ENCODE data around the gene SGTA.

Gene SGTA

GRCh38 chr19:2810141-2811091, 27.3 kb upstream of the SGTA start:
- DNase-seq (ENCODE audit: low spot score): no peak

- DNase-seq (ENCODE audit: low spot score): no peak
Observed at GRCh38 chr19:2809387-2810140, 26.5 kb upstream of the SGTA start.

GRCh38 chr19:2808129-2808941, 25.3 kb upstream of the SGTA start:
- no peak for DNase-seq (ENCODE audit: low spot score)

GRCh38 chr19:2807379-2808128, 24.5 kb upstream of the SGTA start:
- DNase-seq (ENCODE audit: low spot score): no peak

- DNase-seq (ENCODE audit: low spot score): no peak
Observed at GRCh38 chr19:2806736-2807378, 23.8 kb upstream of the SGTA start.

- DNase-seq (ENCODE audit: low spot score): peak; percentile 24
Observed at GRCh38 chr19:2805991-2806649, 23.0 kb upstream of the SGTA start.

GRCh38 chr19:2805261-2805900, 22.3 kb upstream of the SGTA start:
- DNase-seq (ENCODE audit: low spot score): peak; percentile 17

- DNase-seq (ENCODE audit: low spot score): peak; percentile 24
Observed at GRCh38 chr19:2804156-2805004, 21.3 kb upstream of the SGTA start.

- DNase-seq (ENCODE audit: low spot score): peak; percentile 23
Observed at GRCh38 chr19:2803486-2804155, 20.5 kb upstream of the SGTA start.

- no peak for DNase-seq (ENCODE audit: low spot score)
Observed at GRCh38 chr19:2802826-2803225, 19.8 kb upstream of the SGTA start.

GRCh38 chr19:2800506-2800905, 17.4 kb upstream of the SGTA start:
- no peak for DNase-seq (ENCODE audit: low spot score)

- DNase-seq (ENCODE audit: low spot score): no peak
Observed at GRCh38 chr19:2799273-2800020, 16.4 kb upstream of the SGTA start.

GRCh38 chr19:2798733-2799132, 15.7 kb upstream of the SGTA start:
- DNase-seq (ENCODE audit: low spot score): no peak

GRCh38 chr19:2798158-2798685, 15.1 kb upstream of the SGTA start:
- DNase-seq (ENCODE audit: low spot score): no peak

- DNase-seq (ENCODE audit: low spot score): no peak
Observed at GRCh38 chr19:2797280-2797679, 14.2 kb upstream of the SGTA start.

GRCh38 chr19:2796659-2797266, 13.7 kb upstream of the SGTA start:
- no peak for DNase-seq (ENCODE audit: low spot score)

Measured in D341Med (cell line).